ENCODE data around the gene IL1RL2. TPM values are rescaled to one million over a fixed set of nuclear protein-coding genes. Genes with fewer than 3 reads are reported as not detected.
A peak's percentile ranks its signal among the peaks of the same experiment; 100 is the strongest.

Gene IL1RL2
- total and polyA plus RNA-seq, 2 of the 8 experiments (the other 6 are each of a cell fraction or from before 2014, with no cell fraction given), result not detected

- H3K27me3 ChIP-seq (replicated peaks in 1 of 4; ENCODE audit: control insufficient read depth in 3 of 4, extremely low read depth in 1 of 4, insufficient read depth in 3 of 4, low read length in 3 of 4), result peaks cover 0 to 18% (median 15%) of the 10 kb centered on the region in 4 experiments; a peak in 6 of 7 replicates
- ChIA-PET POLR2A (ENCODE audit: partially characterized antibody) (no interaction called here), CTCF (ENCODE audit: partially characterized antibody) (interaction anchor here (0.7 to 2.4 kb wide), 10 partner anchors 10 to 196 kb away, joined by 3 to 10 read pairs (median 4); no protein-coding TSS in a partner anchor)
- no peak overlapping the region for H3K9ac ChIP-seq (replicated peaks in 1 of 4; ENCODE audit: extremely low read depth in 1 of 4, low read depth in 3 of 4, low read length in 3 of 4)
- peaks cover 0 to 4% (median under 1%) of the 10 kb centered on the region in 4 experiments; a peak in 2 of 7 replicates for H3K4me1 ChIP-seq (replicated peaks in 1 of 4; ENCODE audit: control insufficient read depth in 3 of 4, insufficient read depth in 4 of 4, low read length in 3 of 4)
- no peak overlapping the region for H3K18ac ChIP-seq (ENCODE audit: extremely low read depth, low read length)
- H3K4ac ChIP-seq (replicated peaks; ENCODE audit: insufficient read length, low read depth, low read length), result no peak overlapping the region
- DNase-seq (ENCODE audit: low read depth in 1 of 2, low spot score in 2 of 2) (no peak), FAIRE-seq (no peak)
- H4K91ac ChIP-seq (replicated peaks; ENCODE audit: insufficient read length, low read length), result no peak overlapping the region
- peak overlapping the region in 1 of 4 experiments; percentile 65; a peak in 2 of 8 replicates for H3K4me3 ChIP-seq (ENCODE audit: extremely low read depth in 1 of 4, insufficient read depth in 2 of 4, low read depth in 3 of 4, low read length in 4 of 4)
- H3K27ac ChIP-seq (ENCODE audit: low read depth, low read length), result no peak overlapping the region
- no peak overlapping the region for H3K56ac ChIP-seq (replicated peaks; ENCODE audit: insufficient read length, low read depth, low read length)
- H3K4me2 ChIP-seq (ENCODE audit: insufficient read depth in 1 of 2, low read depth in 2 of 2, low read length in 2 of 2), result peak overlapping the region in 1 of 2 experiments; percentile 93; a peak in 2 of 4 replicates
- H3K79me1 ChIP-seq (ENCODE audit: low read depth, low read length), result no peaks in the 10 kb centered on the region
- no peaks in the 10 kb centered on the region for H3K79me2 ChIP-seq (ENCODE audit: control insufficient read depth in 1 of 2, insufficient read depth in 2 of 2, low read length in 2 of 2)
- H3K36me3 ChIP-seq (ENCODE audit: control insufficient read depth in 2 of 4, insufficient read depth in 4 of 4, low read length in 3 of 4), result no peaks in the 10 kb centered on the region
- TF ChIP-seq KDM5A (IDR thresholded peaks at IDR 0.05; ENCODE audit: low read length) (no peak), MAX (IDR thresholded peaks at IDR 0.05) (peak; percentile 21; the same call in 1 of the 2 replicates)
- no peak overlapping the region; the same call in 1 of the 2 replicates for H2AFZ ChIP-seq (ENCODE audit: low read length)
- no peak overlapping the region for H3K14ac ChIP-seq (ENCODE audit: insufficient read length)
- no peaks in the 10 kb centered on the region for H4K20me1 ChIP-seq (replicated peaks in 1 of 2; ENCODE audit: control insufficient read depth in 1 of 2, insufficient read depth in 2 of 2, low read length in 2 of 2)
- H2BK5ac ChIP-seq (ENCODE audit: low read depth, low read length), result no peak overlapping the region
- H3K9me3 ChIP-seq (ENCODE audit: insufficient read depth in 2 of 2, low read depth in 1 of 2, low read length in 1 of 2), result no peaks in the 10 kb centered on the region
- H4K8ac ChIP-seq (ENCODE audit: extremely low read depth, insufficient read depth, low read length), result no peak overlapping the region; the same call in 1 of the 2 replicates
- no peak overlapping the region for H2BK15ac ChIP-seq (ENCODE audit: low read length)
- no peak overlapping the region for H4K5ac ChIP-seq (ENCODE audit: insufficient read length, low read depth, low read length)
- no peaks in the 10 kb centered on the region for H3K23me2 ChIP-seq (ENCODE audit: low read depth, low read length)
- no peak overlapping the region for H3K23ac ChIP-seq (ENCODE audit: insufficient read length)
- WGBS, 2 experiments (ENCODE audit: extremely low coverage in 1 of 2, insufficient coverage in 1 of 2, insufficient read length in 1 of 2, insufficient replicate concordance in 2 of 2, low coverage in 1 of 2, low lambda C conversion rate in 2 of 2, missing lambda C conversion rate in 1 of 2), result 89% methylated on average over 23 of the region's 37 CpGs; no CpG with 5 or more reads in 1 of the 2 experiments
- H2BK20ac ChIP-seq (ENCODE audit: low read length), result no peak overlapping the region
- no peak overlapping the region for H2BK120ac ChIP-seq (replicated peaks; ENCODE audit: low read depth, low read length)
- no peak overlapping the region for H2BK12ac ChIP-seq (ENCODE audit: low read depth, low read length)
- no peak overlapping the region for H2AK5ac ChIP-seq (ENCODE audit: low read depth, low read length)
Observed at GRCh38 chr2:102250278-102250821, 63.5 kb downstream of the IL1RL2 start.
